ENCODE results near the gene SORCS1.
"Not testable (repeated sequence)": the region's sequence is repeated elsewhere in the genome, so short reads cannot be mapped to it uniquely, and the experiment has no call there.

The SORCS1 gene

GRCh38 chr10:106952033-106952432 is 212.5 kb downstream of the SORCS1 start:
- in situ Hi-C loops (cut with HindIII; ENCODE audit: low sequenced_read_pairs): no loop called here

- in situ Hi-C loops (cut with HindIII; ENCODE audit: low sequenced_read_pairs): no loop called here
Measured at GRCh38 chr10:106949680-106950478, 214.6 kb downstream of the SORCS1 start.

- in situ Hi-C loops (cut with HindIII; ENCODE audit: low sequenced_read_pairs): no loop called here
Measured at GRCh38 chr10:106947643-106948042, 216.9 kb downstream of the SORCS1 start.

- in situ Hi-C loops (cut with HindIII; ENCODE audit: low sequenced_read_pairs): no loop called here
Measured at GRCh38 chr10:106942035-106942662, 222.4 kb downstream of the SORCS1 start.

GRCh38 chr10:106941297-106942034 is 223.0 kb downstream of the SORCS1 start:
- in situ Hi-C loops (cut with HindIII; ENCODE audit: low sequenced_read_pairs): no loop called here

GRCh38 chr10:106938513-106938912 is 226.0 kb downstream of the SORCS1 start:
- in situ Hi-C loops (cut with HindIII; ENCODE audit: low sequenced_read_pairs): no loop called here

GRCh38 chr10:106935978-106936451 is 228.5 kb downstream of the SORCS1 start:
- in situ Hi-C loops (cut with HindIII; ENCODE audit: low sequenced_read_pairs): no loop called here

GRCh38 chr10:106931853-106932249 is 232.7 kb downstream of the SORCS1 start:
- in situ Hi-C loops (cut with HindIII; ENCODE audit: low sequenced_read_pairs): no loop called here

GRCh38 chr10:106931159-106931852 is 233.2 kb downstream of the SORCS1 start:
- in situ Hi-C loops (cut with HindIII; ENCODE audit: low sequenced_read_pairs): no loop called here

- in situ Hi-C loops (cut with HindIII; ENCODE audit: low sequenced_read_pairs): no loop called here
Measured at GRCh38 chr10:106930751-106931150, 233.8 kb downstream of the SORCS1 start.

- in situ Hi-C loops (cut with HindIII; ENCODE audit: low sequenced_read_pairs): no loop called here
Measured at GRCh38 chr10:106929291-106929895, 235.1 kb downstream of the SORCS1 start.

- in situ Hi-C loops (cut with HindIII; ENCODE audit: low sequenced_read_pairs): not testable (repeated sequence)
Measured at GRCh38 chr10:106928151-106928550, 236.4 kb downstream of the SORCS1 start.

GRCh38 chr10:106925191-106925590 is 239.3 kb downstream of the SORCS1 start:
- in situ Hi-C loops (cut with HindIII; ENCODE audit: low sequenced_read_pairs): no loop called here

- in situ Hi-C loops (cut with HindIII; ENCODE audit: low sequenced_read_pairs): no loop called here
Measured at GRCh38 chr10:106920538-106920937, 244.0 kb downstream of the SORCS1 start.

- in situ Hi-C loops (cut with HindIII; ENCODE audit: low sequenced_read_pairs): no loop called here
Measured at GRCh38 chr10:106919871-106920282, 244.6 kb downstream of the SORCS1 start.

- in situ Hi-C loops (cut with HindIII; ENCODE audit: low sequenced_read_pairs): no loop called here
Measured at GRCh38 chr10:106917452-106918055, 247.0 kb downstream of the SORCS1 start.

- in situ Hi-C loops (cut with HindIII; ENCODE audit: low sequenced_read_pairs): no loop called here
Measured at GRCh38 chr10:106914016-106914415, 250.5 kb downstream of the SORCS1 start.

GRCh38 chr10:106913348-106913747 is 251.2 kb downstream of the SORCS1 start:
- in situ Hi-C loops (cut with HindIII; ENCODE audit: low sequenced_read_pairs): no loop called here

- in situ Hi-C loops (cut with HindIII; ENCODE audit: low sequenced_read_pairs): no loop called here
Measured at GRCh38 chr10:106911096-106911495, 253.4 kb downstream of the SORCS1 start.

GRCh38 chr10:106910666-106911065 is 253.8 kb downstream of the SORCS1 start:
- in situ Hi-C loops (cut with HindIII; ENCODE audit: low sequenced_read_pairs): no loop called here
